ENCODE measurements around the gene ATMIN.

The ATMIN gene

DNA sequence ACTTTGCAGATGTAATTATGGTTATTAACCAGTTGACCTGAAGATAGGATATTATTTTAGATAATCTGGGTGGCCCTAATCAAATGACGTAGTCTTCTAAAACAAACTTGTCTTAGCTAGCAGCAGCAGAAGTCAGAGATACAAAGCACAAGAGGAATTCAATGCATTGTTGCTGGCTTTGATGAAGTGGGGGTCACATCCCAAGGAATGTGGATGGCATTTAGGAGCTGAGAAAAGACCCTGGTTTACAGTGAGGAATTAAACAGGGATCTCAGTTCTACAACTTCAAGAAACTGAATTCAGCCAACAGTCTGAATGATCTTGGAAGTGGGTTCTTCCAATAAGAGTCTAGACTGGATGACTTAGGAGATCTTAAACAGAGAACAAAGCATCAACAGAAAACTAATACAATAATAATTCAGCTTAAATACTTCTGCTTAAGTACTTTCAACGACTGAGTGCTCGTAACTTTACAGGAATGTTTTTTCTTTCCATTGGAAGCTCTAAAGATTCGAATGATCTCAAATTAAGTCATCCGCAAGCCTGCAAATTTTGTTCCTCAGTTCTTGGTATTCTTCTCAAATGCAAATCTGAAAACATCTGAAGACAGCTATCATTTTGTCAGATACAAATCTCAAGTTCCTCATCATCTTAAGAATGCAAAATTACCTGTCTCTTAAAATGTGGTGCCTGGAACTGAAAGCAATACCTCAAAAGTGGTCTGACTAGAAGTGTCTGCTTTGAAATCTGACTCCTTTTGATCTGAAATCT is 38.1 kb downstream of the ATMIN start:
- DNase-seq: no peak

DNA sequence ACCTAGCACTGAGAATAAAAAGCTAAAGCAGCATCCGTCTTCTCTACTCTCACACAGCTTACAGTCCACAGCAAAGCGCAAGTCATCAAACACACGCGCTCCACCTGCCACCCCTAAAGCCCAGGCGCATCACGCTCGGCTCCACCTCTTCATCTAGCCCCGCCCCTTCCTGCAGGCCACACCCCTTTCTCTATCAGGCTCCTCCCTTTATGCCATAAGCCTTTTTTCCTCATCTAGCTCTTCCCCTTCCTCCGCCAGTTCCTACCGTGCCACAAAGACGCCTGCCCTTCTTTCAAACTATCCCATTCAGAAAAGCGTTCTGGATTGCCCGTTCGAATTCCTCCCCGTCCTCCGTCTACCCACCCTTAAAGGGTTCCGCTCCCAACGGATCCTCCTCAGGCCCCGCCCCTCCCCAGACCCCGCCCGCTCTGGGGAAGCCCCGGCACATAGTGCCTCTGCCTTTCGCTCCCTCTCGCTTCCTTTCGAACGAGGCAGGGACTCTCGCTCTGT is 41.0 kb downstream of the ATMIN start:
- peak; percentile 76 to 77 for DNase-seq

DNA sequence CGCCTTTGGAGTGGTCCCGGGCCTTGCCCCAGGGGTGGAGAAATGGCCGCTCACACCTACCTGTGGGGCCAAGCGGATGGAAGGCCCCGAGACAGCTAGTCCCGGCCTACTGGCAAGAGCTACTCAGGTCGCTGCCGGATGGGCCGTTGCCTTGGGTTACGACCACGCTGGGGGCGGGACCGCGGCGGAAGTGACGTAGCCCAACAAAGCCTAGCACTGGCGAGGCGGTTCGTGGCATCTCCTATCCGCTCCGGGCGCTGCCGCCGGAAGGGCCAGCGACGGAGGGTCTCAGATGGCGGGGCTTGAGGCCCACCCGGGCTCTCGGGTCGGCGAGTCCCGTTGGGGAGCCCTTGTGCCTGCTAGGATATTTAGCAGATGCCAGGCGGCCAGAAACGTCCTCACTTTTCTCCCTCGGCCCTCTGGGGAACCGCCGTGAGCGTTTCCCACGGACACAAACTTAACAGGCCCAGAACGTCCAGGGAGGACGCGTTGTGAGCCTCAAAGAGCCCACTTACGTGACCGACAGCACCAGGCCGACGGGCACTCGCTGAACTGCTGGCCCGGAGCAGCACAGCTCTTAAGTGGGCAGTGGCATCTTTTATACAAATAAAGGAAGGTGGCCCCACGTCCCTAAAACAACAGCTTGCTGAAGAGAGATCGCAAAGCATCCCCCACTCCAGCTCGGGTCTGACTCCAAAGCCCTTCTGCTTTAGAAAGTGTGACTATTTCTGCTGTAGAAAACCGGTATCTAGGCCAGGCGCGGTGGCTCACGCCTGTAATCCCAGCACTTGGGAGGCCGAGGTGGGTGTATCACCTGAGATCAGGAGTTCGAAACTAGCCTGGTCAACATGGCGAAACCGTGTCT is 41.7 kb downstream of the ATMIN start, which contains the start of gene C16orf46:
Gene C16orf46, minus strand, starts transcription at position 163 of the 865 bp plus-strand sequence. CDS start 13,283 bp downstream, outside the sequence.
- DNase-seq: peak; percentile 88 to 92

DNA sequence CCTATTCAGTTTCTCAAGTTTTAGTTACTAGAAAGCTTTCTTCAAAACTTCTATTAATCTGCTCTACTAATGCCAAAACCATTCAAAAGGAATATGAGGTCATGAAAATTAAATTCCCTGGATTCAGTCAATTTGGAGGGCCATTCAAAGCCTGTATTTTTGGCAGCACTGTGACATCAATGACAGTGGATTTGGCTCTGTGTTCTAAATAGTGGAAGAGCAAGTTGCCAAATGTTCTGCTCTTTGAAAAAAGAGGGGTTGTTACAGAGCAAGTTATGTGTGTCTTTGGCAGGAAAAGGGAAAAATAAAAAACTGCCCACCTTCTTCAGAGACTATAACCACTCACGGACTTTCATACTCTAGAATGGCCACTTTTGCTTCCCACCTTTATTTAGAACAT is 44.6 kb downstream of the ATMIN start:
- DNase-seq: no peak

DNA sequence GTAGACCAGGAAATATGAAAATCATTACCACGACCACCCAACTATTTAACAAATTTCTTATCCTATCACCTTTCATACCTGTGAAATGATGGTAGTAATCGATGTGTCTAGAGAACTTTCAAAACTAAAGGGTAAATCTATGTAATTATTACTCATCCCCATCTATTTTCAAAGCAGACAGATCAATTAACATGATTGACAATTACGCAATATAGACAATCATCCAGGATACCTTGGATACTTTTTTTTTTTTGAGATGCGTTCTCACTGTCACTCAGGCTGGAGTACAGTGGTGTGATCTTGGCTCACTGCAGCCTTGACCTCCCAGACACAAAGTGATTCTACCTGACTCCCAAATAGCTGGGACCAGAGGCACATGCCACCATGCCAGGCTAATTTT is 45.4 kb downstream of the ATMIN start:
- no peak for DNase-seq

DNA sequence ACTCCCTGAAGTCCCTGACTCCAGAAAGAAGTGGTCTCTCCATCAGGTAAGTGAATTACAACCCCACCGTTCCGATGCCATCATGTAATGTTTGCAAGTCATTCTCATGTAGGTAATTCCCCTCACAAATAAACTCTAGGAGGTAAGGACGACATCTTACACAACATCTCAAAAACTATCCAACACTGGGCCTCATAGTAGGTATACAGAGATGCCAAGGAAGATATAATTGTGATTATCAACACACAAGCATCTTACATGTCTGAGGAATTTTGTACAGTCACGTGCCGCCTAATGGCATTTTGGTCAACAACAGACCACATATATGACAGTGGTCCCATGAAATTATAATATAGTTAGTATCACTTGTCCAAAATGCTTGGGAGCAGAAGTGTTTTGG is 53.2 kb downstream of the ATMIN start:
- DNase-seq: no peak

DNA sequence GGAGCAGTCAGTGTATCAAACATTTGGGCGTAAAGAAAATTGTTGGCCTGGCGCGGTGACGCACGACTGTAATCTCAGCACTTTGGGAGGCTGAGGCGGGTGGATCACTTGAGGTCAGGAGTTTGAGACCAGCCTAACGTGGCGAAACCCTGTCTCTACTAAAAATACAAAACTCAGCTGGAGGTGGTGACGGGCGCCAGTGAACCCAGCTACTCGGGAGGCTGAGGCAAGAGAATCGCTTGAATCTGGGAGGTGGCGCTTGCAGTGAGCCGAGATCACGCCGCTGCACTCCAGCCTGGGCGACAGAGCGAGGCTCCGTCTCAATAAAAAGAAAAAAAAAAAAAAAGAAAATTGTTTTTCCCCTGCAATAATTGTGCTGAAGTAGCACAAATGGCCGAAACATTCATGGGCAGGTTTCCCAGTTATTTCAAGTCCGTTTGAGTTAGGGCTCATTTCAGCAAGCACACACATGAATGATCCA is 59.2 kb downstream of the ATMIN start:
- DNase-seq: no peak

DNA sequence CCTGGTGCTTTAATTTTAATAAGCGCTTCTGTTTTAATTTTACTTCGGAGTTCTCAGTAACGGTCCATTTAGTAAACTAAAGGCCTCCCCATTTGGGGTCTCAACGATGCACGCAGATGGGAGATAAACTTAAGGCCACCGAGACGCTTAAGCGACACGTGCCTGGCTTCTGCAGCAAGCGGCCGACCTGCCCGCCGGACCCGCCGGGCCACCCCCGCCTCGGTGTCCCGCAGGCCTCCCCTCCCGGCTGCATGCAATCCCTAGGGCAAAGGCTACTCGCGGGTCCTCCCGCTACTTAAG is 60.0 kb downstream of the ATMIN start:
- DNase-seq: no peak

DNA sequence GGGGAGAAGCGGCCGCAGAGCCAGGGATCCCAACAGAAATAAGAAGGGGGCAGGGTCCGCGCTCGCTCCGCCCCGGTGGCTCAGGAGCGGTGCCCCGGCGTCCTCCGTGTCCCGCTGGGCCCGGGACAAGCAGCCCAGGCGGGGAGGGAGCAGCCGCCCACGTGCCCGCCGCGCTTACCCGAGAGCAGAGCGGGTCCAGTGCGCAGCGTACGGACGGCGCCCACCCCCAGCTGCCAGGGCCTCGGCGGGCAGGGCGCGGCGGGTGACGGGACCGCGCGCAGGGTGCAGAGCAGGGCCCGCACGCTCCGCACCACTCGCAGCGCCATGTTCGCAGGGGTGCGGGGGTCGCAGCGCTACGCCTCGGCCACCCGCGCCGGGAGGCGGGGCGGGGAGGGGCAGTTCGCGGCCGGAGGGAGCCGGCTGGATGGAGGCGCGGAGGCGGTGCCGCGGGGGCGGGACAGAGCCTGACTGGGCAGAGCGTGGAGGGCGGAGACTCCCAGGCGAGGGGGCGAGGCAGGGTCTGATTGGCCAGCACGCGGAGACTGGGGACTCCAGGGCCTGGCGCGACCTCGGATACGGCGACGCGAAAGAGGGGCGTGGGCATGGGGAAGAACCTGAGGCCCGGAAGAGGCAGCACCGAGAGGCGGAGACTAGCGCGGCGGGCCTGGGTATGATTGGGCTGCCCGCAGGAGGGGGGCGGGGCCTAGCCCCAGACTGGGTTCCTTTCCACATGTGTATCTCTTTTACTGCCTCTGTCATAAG is 60.5 kb downstream of the ATMIN start, which contains the start of gene GCSH:
Gene GCSH, minus strand, starts transcription at position 443 of the 762 bp plus-strand sequence. Its CDS starts 117 bp downstream, at position 326.
- DNase-seq: peak; percentile 93 to 95

DNA sequence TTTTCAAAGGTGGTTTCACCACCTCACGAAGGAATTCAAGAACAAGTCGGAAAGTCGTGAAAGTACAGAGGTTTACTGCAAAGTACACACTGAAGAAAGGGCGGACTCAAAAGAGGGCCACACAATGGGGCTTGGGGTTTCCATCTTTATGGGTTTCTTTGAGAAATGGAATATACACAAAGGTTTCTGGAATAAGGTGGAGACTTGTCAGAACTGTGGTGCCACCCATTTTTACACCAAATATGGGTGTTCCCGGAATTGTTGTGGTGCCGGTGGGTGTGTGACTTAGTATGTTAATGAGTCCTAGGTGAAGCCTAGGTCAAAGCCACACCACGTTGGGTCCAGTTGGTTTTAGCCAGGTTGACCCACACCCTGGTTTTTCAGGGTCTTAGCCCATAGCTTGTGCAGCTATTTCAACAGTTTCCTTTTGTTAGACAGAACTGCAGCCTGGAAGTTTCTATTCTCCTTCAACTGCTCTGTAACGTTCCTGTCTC is 61.1 kb downstream of the ATMIN start:
- no peak for DNase-seq
